Esophagus squamous epithelium (tissue), 5 donors: ENCODE results near the gene EGR4. TPM values are rescaled to one million over a fixed set of nuclear protein-coding genes. Genes with fewer than 3 reads are reported as not detected.

ENCODE experiments used
- DNase-seq: peaks from one replicate; lab custom pipeline; 2025; lab: John Stamatoyannopoulos, UW
- H3K27ac ChIP-seq, 4 donors: fragments of 200-600 bp; sonication (generic); one replicate each; pipeline ENCODE4 v1.5.1; 2016 to 2019; ENCODE audit warnings: mild to moderate bottlenecking in 1 of 4
- H3K27me3 ChIP-seq, 4 donors: fragments of 200-600 bp; sonication (generic); 1 replicate in 3 of 4; 2 replicates in 1 of 4; pipeline versions ENCODE4 v1.5.1 to v1.6.0; 2017 to 2021; ENCODE audit warnings: antibody characterized with exemption in 1 of 4
- H3K36me3 ChIP-seq, 3 donors: fragments of 200-600 bp; sonication (generic); one replicate each; pipeline ENCODE4 v1.5.1; 2016 to 2019
- H3K4me1 ChIP-seq, 3 donors: fragments of 200-600 bp; sonication (generic); one replicate each; pipeline ENCODE4 v1.5.1; 2017 to 2019
- H3K4me3 ChIP-seq, 4 donors: fragments of 200-600 bp; sonication (generic); 1 replicate in 3 of 4; 2 replicates in 1 of 4; pipeline ENCODE4 v1.5.1; 2016 to 2019; ENCODE audit warnings: mild to moderate bottlenecking in 2 of 4, moderate library complexity in 1 of 4
- H3K9me3 ChIP-seq, 3 donors: fragments of 200-600 bp; sonication (generic); one replicate each; pipeline ENCODE4 v1.5.1; 2016 to 2019
- POLR2A ChIP-seq, 4 donors: fragments of 450-650 bp; IDR thresholded peaks; one replicate each; pipeline ENCODE4 v1.6.1; 2017; ENCODE audit warnings: antibody characterized with exemption in 4 of 4, mild to moderate bottlenecking in 4 of 4, moderate library complexity in 3 of 4
- WGBS, 2 donors: methylation state at CpG; one replicate each; pipeline ENCODE4 v1.1.5; 2018; 5-methylcytosine and 5-hydroxymethylcytosine counted together
- intact Hi-C: fragments of 100-400 bp; cut with DNase I; formaldehyde crosslinking; loops from one replicate; pipeline ENCODE4 v1.15.0; 2022
- total RNA-seq, 4 donors: library from RNA; depleted of rRNA; stranded (reverse); fragments of >200 nt; gene quantifications; one replicate each; pipeline ENCODE4 v1.1.0, GENCODE V29; 2016
- TF ChIP-seq, protein P1 (sequence below), 6 experiments: fragments of 450-650 bp in 4 of 6; fragments of 200-600 bp in 2 of 6; sonication (generic) in 2 of 6; IDR thresholded peaks; one replicate each; pipeline ENCODE4 v1.5.1; 2016 to 2019; ENCODE audit warnings: antibody characterized with exemption in 6 of 6, mild to moderate bottlenecking in 4 of 6, moderate library complexity in 4 of 6
- donor health status: DM: yes; HTN: yes; CAD: no.

The EGR4 gene
- total RNA-seq, 4 donors from 2014 or later = 0.26 TPM; not detected in 3

DNA sequence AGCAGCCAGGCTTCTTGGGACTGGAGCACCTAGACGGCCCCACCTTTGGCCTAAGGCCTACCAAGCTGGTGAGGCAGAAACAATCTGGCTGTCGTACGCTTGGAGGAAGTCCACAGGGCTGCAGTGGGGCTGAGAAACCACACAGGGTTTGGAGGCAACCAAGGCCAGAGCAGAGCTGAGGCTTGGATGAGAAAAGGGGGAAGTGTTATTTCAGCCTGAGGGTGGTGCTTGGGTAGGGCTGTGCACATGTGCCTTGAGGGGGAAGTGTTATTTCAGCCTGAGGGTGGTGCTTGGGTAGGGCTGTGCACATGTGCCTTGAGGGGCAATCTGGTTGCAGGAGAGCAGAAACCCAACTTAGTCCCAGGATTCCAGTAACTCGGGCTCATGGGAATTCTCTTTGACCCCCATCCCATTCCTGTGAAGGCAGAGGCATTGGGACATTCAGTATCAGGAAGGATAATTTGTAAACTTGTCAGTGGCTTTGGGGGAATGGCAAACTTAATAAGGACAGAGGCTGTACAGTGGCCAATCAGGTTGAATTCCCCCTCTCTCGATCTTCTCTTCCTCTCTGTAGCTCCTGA lies 8.1 kb downstream of the EGR4 start:
- Histone ChIP-seq H3K27me3 (peaks cover 0 to 72% (median 0%) of the 10 kb centered on the region in 4 donors), H3K4me1 (peaks cover 18 to 23% (median 19%) of the 10 kb centered on the region in 3 donors), H3K4me3 (peak overlapping the region in 3 of 4 donors; percentile 55 to 78 (median 68)), H3K9me3 (no peaks in the 10 kb centered on the region), H3K27ac (peak overlapping the region in 1 of 4 donors; percentile 25), H3K36me3 (no peaks in the 10 kb centered on the region)
- 56 to 60% methylated on average over 2 to 3 of the region's 5 CpGs for WGBS, 2 donors
- TF ChIP-seq, protein P1, sequence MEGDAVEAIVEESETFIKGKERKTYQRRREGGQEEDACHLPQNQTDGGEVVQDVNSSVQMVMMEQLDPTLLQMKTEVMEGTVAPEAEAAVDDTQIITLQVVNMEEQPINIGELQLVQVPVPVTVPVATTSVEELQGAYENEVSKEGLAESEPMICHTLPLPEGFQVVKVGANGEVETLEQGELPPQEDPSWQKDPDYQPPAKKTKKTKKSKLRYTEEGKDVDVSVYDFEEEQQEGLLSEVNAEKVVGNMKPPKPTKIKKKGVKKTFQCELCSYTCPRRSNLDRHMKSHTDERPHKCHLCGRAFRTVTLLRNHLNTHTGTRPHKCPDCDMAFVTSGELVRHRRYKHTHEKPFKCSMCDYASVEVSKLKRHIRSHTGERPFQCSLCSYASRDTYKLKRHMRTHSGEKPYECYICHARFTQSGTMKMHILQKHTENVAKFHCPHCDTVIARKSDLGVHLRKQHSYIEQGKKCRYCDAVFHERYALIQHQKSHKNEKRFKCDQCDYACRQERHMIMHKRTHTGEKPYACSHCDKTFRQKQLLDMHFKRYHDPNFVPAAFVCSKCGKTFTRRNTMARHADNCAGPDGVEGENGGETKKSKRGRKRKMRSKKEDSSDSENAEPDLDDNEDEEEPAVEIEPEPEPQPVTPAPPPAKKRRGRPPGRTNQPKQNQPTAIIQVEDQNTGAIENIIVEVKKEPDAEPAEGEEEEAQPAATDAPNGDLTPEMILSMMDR (IDR thresholded peaks at IDR 0.05) = no peak
- no peak for TF ChIP-seq POLR2A (IDR thresholded peaks at IDR 0.05)
- no peak for DNase-seq
- intact Hi-C loops = no loop called here

DNA sequence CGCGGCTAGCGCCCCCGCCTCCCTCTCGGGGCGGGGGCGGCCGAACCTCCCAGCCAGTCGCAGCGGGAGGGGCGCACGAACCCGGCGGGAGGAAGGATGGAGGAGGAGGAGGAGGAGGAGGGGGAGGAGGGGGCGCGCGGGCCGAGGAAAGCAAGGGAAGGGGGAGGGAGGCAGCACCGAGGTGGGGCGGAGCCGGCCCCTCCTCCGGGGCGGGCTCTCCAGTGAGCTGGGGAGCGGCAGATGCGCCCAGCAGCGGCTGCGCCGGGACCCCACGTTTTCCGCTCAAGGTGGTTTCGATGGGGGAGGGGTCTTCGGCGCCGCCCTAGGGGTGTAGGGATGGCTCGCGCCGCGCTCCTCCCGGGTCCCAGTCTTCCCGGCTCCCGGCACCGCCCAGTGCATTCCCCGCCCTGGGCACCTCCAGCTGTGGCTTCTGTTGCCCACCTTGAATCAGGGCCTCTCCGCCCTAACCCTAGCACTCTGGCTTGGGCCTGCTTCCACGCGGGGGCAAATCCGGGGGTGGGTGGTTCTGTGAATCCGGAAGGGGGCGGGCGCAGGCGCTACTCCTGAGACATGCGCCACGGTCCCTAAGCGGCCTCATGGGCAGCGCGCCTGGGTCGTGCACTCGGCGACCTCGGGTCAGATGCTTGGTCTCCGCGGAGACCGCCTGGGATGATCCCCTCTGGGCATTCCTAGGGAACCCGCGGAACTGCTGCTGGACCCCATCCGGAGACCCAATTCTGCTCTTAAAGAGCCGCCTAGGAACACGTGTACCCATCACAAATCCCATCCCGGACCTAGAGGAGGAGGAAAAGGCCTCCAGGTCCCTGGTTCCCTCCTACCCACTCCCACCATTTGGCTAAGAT lies 8.8 kb downstream of the EGR4 start, which contains the start of gene FBXO41:
Gene FBXO41 (minus strand): TSS at position 183 of the 863 bp plus-strand sequence. CDS start 14,848 bp downstream, outside the sequence.
- Histone ChIP-seq H3K36me3 (no peaks in the 10 kb centered on the region), H3K9me3 (no peaks in the 10 kb centered on the region), H3K4me1 (peaks cover 18 to 23% (median 19%) of the 10 kb centered on the region in 3 donors), H3K4me3 (peak within 1 kb of the TSS; percentile 54 to 78 (median 62)), H3K27me3 (peaks cover 0 to 64% (median 0%) of the 10 kb centered on the region in 4 donors), H3K27ac (peak within 1 kb of the TSS in 2 of 4 donors; percentile 21 to 25)
- intact Hi-C loops = no loop called here
- TF ChIP-seq, protein P1 (IDR thresholded peaks at IDR 0.05) = no peak
- no peak for TF ChIP-seq POLR2A (IDR thresholded peaks at IDR 0.05)
- DNase-seq = no peak
- WGBS, 2 donors = 2% methylated on average over 18 of the region's 69 CpGs; no CpG with 5 or more reads in 1 of the 2 donors

DNA sequence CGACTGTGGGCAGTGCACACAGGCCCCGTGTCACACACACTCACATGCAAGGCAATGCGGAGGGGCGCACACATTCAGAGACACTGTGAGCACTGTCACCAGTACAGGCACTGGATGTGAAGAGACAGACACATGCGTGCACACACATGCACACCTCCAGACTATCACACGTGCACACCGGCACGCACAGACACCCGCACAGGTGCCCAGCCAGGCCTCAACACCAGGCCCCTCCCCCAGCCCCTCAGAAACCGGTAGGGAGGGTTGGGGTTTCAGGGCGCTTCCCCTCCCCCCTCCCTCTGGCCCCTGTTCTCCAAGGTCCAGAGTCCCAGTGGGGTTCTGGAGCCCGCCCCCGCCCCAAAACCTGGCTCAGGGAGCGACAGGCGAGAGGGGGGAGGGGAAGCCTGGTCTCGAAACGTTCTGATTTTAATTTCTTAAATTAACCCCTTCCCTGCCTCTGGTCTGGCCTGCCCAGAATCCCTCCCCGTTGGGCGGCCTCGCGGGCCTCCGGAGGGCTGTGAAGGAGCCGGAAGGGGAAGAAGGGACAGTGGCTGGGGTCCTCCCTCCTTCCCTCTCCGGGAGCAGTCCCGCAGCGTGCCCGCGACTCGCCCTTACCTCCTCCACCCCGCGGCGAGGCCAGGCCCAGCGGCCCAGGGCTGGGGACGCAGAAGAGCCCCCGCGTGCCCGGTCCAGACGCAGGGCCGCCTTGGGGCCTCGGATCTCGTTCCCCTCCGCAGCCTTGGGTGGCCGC lies 9.6 kb downstream of the EGR4 start:
- DNase-seq = no peak
- intact Hi-C loops = no loop called here
- peak overlapping the region in 1 of 4 donors; percentile 21 for H3K27ac ChIP-seq
- H3K9me3 ChIP-seq = no peaks in the 10 kb centered on the region
- no peaks in the 10 kb centered on the region for H3K36me3 ChIP-seq
- TF ChIP-seq POLR2A (IDR thresholded peaks at IDR 0.05) = no peak
- TF ChIP-seq, protein P1 (IDR thresholded peaks at IDR 0.05) = no peak
- peaks cover 0 to 56% (median 0%) of the 10 kb centered on the region in 4 donors for H3K27me3 ChIP-seq
- 8 to 40% methylated on average over 2 to 8 of the region's 43 CpGs for WGBS, 2 donors
- H3K4me1 ChIP-seq = peaks cover 18 to 23% (median 19%) of the 10 kb centered on the region in 3 donors
- H3K4me3 ChIP-seq = peak overlapping the region; percentile 54 to 78 (median 62)

DNA sequence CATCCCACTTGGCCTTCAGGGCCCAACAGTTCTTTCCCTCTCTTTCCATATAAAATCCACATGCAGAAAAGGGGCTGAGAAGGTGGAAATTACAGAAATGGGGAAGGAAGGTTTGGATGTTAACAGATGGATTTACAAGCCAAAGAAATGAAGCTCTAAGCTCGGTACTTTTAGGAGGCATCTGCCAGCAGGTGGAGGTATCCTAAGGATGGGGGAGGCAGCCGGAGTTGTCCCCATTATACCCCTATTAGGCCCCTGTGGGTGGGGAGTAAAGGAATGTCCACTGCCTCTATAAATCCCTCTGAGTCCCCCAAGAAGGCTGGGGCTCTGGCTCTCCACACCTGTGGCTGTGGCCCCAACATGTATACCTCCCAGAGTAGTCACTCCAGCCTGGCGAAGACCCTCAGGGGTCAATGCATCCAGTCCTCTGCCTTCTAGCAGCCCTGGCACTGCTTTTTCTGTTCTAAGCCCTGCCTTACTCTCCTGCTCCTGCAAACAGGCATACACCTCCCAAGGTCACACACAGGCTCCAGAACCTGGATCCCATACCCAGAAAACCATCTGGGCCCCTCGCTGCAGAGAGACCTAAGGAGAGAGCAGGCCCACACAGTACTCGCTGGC lies 10.3 kb downstream of the EGR4 start:
- Histone ChIP-seq H3K4me3 (peak overlapping the region in 1 of 4 donors; percentile 78), H3K27ac (no peak overlapping the region), H3K27me3 (peaks cover 0 to 50% (median 0%) of the 10 kb centered on the region in 4 donors), H3K36me3 (no peaks in the 10 kb centered on the region), H3K4me1 (peaks cover 18 to 23% (median 19%) of the 10 kb centered on the region in 3 donors), H3K9me3 (no peaks in the 10 kb centered on the region)
- intact Hi-C loops = no loop called here
- DNase-seq = no peak
- WGBS, 2 donors = 19 to 55% methylated on average over 3 to 4 of the region's 5 CpGs
- no peak for TF ChIP-seq POLR2A (IDR thresholded peaks at IDR 0.05)

DNA sequence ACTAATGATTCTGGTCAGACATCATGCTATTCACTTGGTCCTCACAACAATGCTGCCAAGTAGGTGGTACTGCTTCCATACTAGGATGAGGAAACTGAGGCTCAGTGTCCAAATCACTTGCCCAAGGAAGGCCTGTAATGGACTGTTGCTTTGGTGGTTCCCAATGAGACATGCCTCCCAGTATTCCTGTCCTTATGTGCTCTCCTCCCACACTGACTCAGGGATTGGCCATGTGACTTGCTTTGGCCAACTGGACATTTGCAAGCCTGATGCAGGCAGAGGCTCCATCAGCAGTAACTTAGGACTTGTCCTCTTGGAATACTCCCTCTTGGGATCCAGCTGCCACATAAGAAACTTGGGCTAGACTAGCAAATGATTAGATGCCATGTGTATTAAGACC lies 12.1 kb downstream of the EGR4 start:
- intact Hi-C loops = no loop called here
- H3K4me1 ChIP-seq = peaks cover 18 to 23% (median 19%) of the 10 kb centered on the region in 3 donors
- no peak overlapping the region for H3K27ac ChIP-seq
- H3K36me3 ChIP-seq = no peaks in the 10 kb centered on the region
- no peak overlapping the region for H3K4me3 ChIP-seq
- no peak for DNase-seq
- H3K9me3 ChIP-seq = no peaks in the 10 kb centered on the region
- peaks cover 0 to 32% (median 0%) of the 10 kb centered on the region in 4 donors for H3K27me3 ChIP-seq
- TF ChIP-seq POLR2A (IDR thresholded peaks at IDR 0.05) = no peak
- TF ChIP-seq, protein P1 (IDR thresholded peaks at IDR 0.05) = no peak
